ENCODE measurements around the gene IFNA16. TPM values are rescaled to one million over a fixed set of nuclear protein-coding genes. Genes with fewer than 3 reads are reported as not detected.
"Not testable (repeated sequence)": the region's sequence is repeated elsewhere in the genome, so short reads cannot be mapped to it uniquely, and the experiment has no call there.

The IFNA16 gene
- total RNA-seq, 2 experiments from 2014 or later = not detected

DNA sequence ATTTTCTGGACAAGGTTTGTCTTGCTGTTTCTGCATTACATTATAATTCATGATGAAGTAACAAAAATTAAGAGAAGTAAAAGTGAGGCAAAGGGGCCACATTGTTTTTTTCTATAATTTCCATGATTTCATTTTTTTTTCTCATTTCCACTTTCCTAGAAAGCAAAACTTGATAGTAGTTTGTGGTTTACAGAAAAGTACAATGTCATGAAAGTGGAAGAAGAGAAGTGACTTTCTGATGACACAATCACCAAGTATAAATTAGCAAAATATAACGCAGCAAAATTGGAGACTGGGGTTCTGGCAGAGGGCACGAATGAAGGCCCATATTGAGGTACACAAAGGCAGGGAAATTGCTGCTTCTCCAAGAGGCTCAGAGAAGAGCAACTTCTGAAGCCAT is 27.7 kb upstream of the IFNA16 start:
- H3K4me3 Mint-ChIP-seq = no peak overlapping the region
- H3K27me3 Mint-ChIP-seq = peaks cover 8% of the 10 kb centered on the region
- H3K4me3 ChIP-seq (ENCODE audit: low read length) = no peak overlapping the region
- H3K9me3 ChIP-seq (ENCODE audit: control insufficient read depth in 1 of 2, insufficient read depth in 1 of 2, low read length in 2 of 2) = no peaks in the 10 kb centered on the region
- H3K4me1 Mint-ChIP-seq (ENCODE audit: low read depth) = no peaks in the 10 kb centered on the region
- no peak for DNase-seq
- no peak for TF ChIP-seq CTCF (IDR thresholded peaks at IDR 0.05)
- intact Hi-C loops (cut with DNase I, micrococcal nuclease) = no loop called here
- H3K27ac Mint-ChIP-seq = no peak overlapping the region
- ATAC-seq (ENCODE audit: poor library complexity) = no peak
- H3K36me3 Mint-ChIP-seq (ENCODE audit: low read depth) = no peaks in the 10 kb centered on the region
- ChIA-PET POLR2A (no interaction called here), CTCF (no interaction called here)
- peaks cover 0 to 5% of the 10 kb centered on the region in 2 experiments for H3K27me3 ChIP-seq (ENCODE audit: control insufficient read depth in 1 of 2, insufficient read depth in 2 of 2, low read length in 2 of 2)
- H3K27ac ChIP-seq (ENCODE audit: low read depth in 1 of 2, low read length in 2 of 2) = no peak overlapping the region
- H3K4me1 ChIP-seq (ENCODE audit: insufficient read depth, low read length) = no peaks in the 10 kb centered on the region
- H3K36me3 ChIP-seq (ENCODE audit: insufficient read depth, low read length) = no peaks in the 10 kb centered on the region
- no peaks in the 10 kb centered on the region for H3K9me3 Mint-ChIP-seq

DNA sequence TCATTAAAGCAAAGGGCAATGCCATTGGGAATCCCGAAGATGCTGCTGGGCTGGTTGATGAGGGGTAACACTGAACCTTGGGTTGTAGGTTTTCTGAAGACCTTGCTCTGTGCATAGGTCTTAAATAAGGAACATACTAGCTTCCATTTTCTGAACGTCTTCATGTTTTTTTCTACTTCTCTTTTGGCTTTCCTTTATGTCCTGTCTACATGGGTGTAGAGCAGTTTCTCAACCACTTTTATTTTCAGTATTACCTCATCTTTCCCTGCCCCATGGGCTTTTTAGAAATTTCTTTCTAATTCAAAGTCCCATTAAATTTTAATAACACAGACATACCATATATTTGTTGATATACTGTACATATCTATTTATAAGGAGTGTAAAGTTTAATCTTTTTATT is 22.8 kb upstream of the IFNA16 start, which contains the start of gene IFNA14:
Gene IFNA14 (minus strand): TSS at position 95 of the 400 bp plus-strand sequence. CDS start 70 bp downstream, at position 25.
- Mint-ChIP-seq H3K4me3 (no peak within 1 kb of the TSS), H3K27ac (no peak within 1 kb of the TSS), H3K9me3 (no peaks in the 10 kb centered on the region), H3K36me3 (ENCODE audit: low read depth) (no peaks in the 10 kb centered on the region), H3K4me1 (ENCODE audit: low read depth) (peaks cover 20% of the 10 kb centered on the region), H3K27me3 (peaks cover 8% of the 10 kb centered on the region)
- H3K9me3 ChIP-seq (ENCODE audit: control insufficient read depth in 1 of 2, insufficient read depth in 1 of 2, low read length in 2 of 2) = no peaks in the 10 kb centered on the region
- CTCF ChIA-PET = interaction anchor here (0.5 kb wide), 1 partner anchor 139 kb away, joined by 5 read pairs; no protein-coding TSS in a partner anchor
- no peak for ATAC-seq (ENCODE audit: poor library complexity)
- TF ChIP-seq CTCF (IDR thresholded peaks at IDR 0.05) = no peak
- intact Hi-C loops (cut with DNase I, micrococcal nuclease) = loop anchor here (2.0 to 5.0 kb wide), 3 partner anchors 73 to 217 kb away; partner anchors contain the start of gene IFNA21 (in 1 of the 2)
- POLR2A ChIA-PET = no interaction called here
- DNase-seq = no peak
- H3K4me3 ChIP-seq (ENCODE audit: low read length) = no peak within 1 kb of the TSS
- no peak within 1 kb of the TSS for H3K27ac ChIP-seq (ENCODE audit: low read depth in 1 of 2, low read length in 2 of 2)
- no peaks in the 10 kb centered on the region for H3K4me1 ChIP-seq (ENCODE audit: insufficient read depth, low read length)
- peaks cover 0 to 5% of the 10 kb centered on the region in 2 experiments for H3K27me3 ChIP-seq (ENCODE audit: control insufficient read depth in 1 of 2, insufficient read depth in 2 of 2, low read length in 2 of 2)
- no peaks in the 10 kb centered on the region for H3K36me3 ChIP-seq (ENCODE audit: insufficient read depth, low read length)

DNA sequence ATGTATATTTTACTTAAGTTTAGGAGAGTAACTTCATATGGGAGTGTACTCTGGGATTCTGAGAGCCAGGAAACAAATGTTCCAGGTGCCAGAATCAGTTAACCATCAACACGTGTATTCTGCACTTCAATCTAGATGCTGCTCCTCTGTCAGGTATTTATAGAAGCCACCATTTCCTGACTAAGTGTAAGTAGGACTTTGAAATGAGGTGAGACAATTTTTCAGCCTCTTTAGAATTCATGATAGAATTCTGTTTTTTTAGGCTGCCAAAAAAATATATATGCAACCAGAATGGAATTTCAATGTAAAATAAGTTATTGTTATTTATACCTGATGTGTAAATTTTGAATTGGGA is 19.2 kb upstream of the IFNA16 start:
- POLR2A ChIA-PET = interaction anchor here (1.1 kb wide), 1 partner anchor 92 kb away, joined by 3 read pairs; no protein-coding TSS in a partner anchor
- intact Hi-C loops (cut with DNase I, micrococcal nuclease) = loop anchor here (5.0 kb wide), 2 partner anchors 216 to 221 kb away; no protein-coding TSS in a partner anchor

More for the DNA sequence above, 19.2 kb upstream of the IFNA16 start:
- H3K27me3 Mint-ChIP-seq; H3K27ac ChIP-seq (ENCODE audit: low read depth in 1 of 2, low read length in 2 of 2); H3K9me3 Mint-ChIP-seq; H3K4me3 Mint-ChIP-seq; DNase-seq; ATAC-seq (ENCODE audit: poor library complexity); H3K4me1 ChIP-seq (ENCODE audit: insufficient read depth, low read length); H3K27me3 ChIP-seq (ENCODE audit: control insufficient read depth in 1 of 2, insufficient read depth in 2 of 2, low read length in 2 of 2); H3K9me3 ChIP-seq (ENCODE audit: control insufficient read depth in 1 of 2, insufficient read depth in 1 of 2, low read length in 2 of 2); H3K36me3 ChIP-seq (ENCODE audit: insufficient read depth, low read length); H3K27ac Mint-ChIP-seq; H3K4me3 ChIP-seq (ENCODE audit: low read length); H3K36me3 Mint-ChIP-seq (ENCODE audit: low read depth): not testable (repeated sequence)
- CTCF ChIA-PET = interaction anchor here (0.6 to 1.5 kb wide), 3 partner anchors 82 to 155 kb away, joined by 3 to 5 read pairs (median 4); no protein-coding TSS in a partner anchor
- peaks cover 20% of the 10 kb centered on the region for H3K4me1 Mint-ChIP-seq (ENCODE audit: low read depth)

All from CD4-positive, alpha-beta T cell (primary cell).